ENCODE results near the gene PUS1. TPM values are rescaled to one million over a fixed set of nuclear protein-coding genes. Genes with fewer than 3 reads are reported as not detected.
"Not testable (repeated sequence)": the region's sequence is repeated elsewhere in the genome, so short reads cannot be mapped to it uniquely, and the experiment has no call there.

Gene PUS1
- polyA plus RNA-seq, 1 donor from 2014 or later = 14.3 TPM

DNA sequence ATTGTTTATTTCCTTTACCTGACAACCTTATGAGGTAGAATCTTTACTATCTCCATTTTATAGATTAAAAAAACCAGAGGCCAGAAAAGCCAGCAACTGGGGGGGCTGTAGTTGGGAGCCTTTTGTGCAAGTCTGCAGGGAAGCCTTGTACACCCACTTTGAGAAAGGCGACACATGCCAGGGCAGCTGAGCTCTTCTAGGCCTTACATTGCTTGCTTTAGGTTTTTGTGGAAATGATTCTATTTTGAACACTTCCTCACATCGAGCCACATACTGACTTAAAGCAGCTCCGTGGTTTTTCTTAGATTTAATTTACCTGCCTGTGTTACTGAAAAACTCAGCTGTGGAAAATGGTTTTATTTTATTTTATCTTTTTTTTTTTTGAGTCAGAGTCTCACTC lies 55.3 kb downstream of the PUS1 start:
- no peak overlapping the region for H3K9ac ChIP-seq (ENCODE audit: low read length)
- H3K9me2 ChIP-seq (ENCODE audit: insufficient read depth, low read length) = no peaks in the 10 kb centered on the region
- no peaks in the 10 kb centered on the region for H3K27me3 ChIP-seq (ENCODE audit: insufficient read depth, low read depth, low read length)
- no peak overlapping the region for H3K27ac ChIP-seq (ENCODE audit: low read length)
- peaks cover 7% of the 10 kb centered on the region for H3K36me3 ChIP-seq (ENCODE audit: insufficient read depth, low read length)
- H3F3A ChIP-seq (ENCODE audit: insufficient read depth, low read length, poor library complexity, severe bottlenecking) = no peaks in the 10 kb centered on the region
- no peak overlapping the region for H3K4me3 ChIP-seq (ENCODE audit: low read length)
- no peaks in the 10 kb centered on the region for H3K79me2 ChIP-seq (replicated peaks; ENCODE audit: insufficient read depth, low read length)
- no peak overlapping the region for H2AFZ ChIP-seq (ENCODE audit: low read depth, low read length)
- no peaks in the 10 kb centered on the region for H3K9me3 ChIP-seq (ENCODE audit: low read length)
- no peaks in the 10 kb centered on the region for H4K20me1 ChIP-seq (ENCODE audit: insufficient read depth)
- TF ChIP-seq EP300 (conservative IDR thresholded peaks at IDR 0.05; ENCODE audit: poor library complexity, severe bottlenecking) = no peak
- TF ChIP-seq TAF1 (IDR thresholded peaks at IDR 0.05; ENCODE audit: low read depth) = no peak
- TF ChIP-seq SMC3 (conservative IDR thresholded peaks at IDR 0.05; ENCODE audit: poor library complexity) = no peak
- TF ChIP-seq, protein P1, sequence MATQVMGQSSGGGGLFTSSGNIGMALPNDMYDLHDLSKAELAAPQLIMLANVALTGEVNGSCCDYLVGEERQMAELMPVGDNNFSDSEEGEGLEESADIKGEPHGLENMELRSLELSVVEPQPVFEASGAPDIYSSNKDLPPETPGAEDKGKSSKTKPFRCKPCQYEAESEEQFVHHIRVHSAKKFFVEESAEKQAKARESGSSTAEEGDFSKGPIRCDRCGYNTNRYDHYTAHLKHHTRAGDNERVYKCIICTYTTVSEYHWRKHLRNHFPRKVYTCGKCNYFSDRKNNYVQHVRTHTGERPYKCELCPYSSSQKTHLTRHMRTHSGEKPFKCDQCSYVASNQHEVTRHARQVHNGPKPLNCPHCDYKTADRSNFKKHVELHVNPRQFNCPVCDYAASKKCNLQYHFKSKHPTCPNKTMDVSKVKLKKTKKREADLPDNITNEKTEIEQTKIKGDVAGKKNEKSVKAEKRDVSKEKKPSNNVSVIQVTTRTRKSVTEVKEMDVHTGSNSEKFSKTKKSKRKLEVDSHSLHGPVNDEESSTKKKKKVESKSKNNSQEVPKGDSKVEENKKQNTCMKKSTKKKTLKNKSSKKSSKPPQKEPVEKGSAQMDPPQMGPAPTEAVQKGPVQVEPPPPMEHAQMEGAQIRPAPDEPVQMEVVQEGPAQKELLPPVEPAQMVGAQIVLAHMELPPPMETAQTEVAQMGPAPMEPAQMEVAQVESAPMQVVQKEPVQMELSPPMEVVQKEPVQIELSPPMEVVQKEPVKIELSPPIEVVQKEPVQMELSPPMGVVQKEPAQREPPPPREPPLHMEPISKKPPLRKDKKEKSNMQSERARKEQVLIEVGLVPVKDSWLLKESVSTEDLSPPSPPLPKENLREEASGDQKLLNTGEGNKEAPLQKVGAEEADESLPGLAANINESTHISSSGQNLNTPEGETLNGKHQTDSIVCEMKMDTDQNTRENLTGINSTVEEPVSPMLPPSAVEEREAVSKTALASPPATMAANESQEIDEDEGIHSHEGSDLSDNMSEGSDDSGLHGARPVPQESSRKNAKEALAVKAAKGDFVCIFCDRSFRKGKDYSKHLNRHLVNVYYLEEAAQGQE (IDR thresholded peaks at IDR 0.05; ENCODE audit: borderline replicate concordance) = no peak
- H3K4me2 ChIP-seq (ENCODE audit: low read length) = no peak overlapping the region

DNA sequence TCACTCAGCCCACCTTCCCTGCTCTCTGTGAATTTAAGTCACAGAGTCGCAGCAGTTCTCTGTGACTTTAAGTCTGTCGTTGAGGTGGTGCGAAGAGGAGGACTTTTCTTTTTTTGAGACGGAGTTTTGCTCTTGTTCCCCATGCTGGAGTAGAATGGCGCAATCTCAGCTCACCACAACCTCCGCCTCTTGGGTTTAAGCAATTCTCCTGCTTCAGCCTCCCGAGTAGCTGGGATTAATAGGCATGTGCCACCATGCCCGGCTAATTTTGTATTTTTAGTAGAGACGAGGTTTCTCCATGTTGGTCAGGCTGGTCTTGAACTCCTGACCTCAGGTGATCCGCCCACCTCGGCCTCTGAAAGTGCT lies 56.4 kb downstream of the PUS1 start:
- not testable (repeated sequence) for H3K27me3 ChIP-seq (ENCODE audit: insufficient read depth, low read depth, low read length); H4K20me1 ChIP-seq (ENCODE audit: insufficient read depth); H3F3A ChIP-seq (ENCODE audit: insufficient read depth, low read length, poor library complexity, severe bottlenecking); H2AFZ ChIP-seq (ENCODE audit: low read depth, low read length); H3K27ac ChIP-seq (ENCODE audit: low read length); H3K36me3 ChIP-seq (ENCODE audit: insufficient read depth, low read length); H3K79me2 ChIP-seq (replicated peaks; ENCODE audit: insufficient read depth, low read length); H3K4me2 ChIP-seq (ENCODE audit: low read length); H3K4me3 ChIP-seq (ENCODE audit: low read length); H3K9me2 ChIP-seq (ENCODE audit: insufficient read depth, low read length); H3K9ac ChIP-seq (ENCODE audit: low read length); H3K9me3 ChIP-seq (ENCODE audit: low read length)

DNA sequence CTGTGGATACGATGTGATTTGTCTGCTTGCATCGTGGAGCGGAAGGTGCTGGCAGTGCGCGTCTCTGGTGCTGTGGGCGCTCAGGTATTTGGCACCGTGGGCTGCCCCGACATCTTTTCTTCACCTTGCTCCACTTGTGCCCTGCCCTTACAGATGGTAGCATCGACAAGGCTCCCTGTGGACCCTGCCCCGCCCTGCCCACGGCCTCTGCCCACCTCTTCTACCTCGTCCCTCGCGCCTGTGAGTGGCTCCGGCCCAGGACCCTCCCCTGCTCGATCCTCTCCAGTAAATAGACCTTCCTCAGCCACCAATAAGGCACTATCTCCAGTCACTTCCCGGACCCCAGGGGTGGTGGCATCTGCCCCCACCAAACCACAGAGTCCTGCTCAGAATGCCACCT lies 57.3 kb downstream of the PUS1 start:
- Histone ChIP-seq H3K9ac (ENCODE audit: low read length) (no peak overlapping the region), H3F3A (ENCODE audit: insufficient read depth, low read length, poor library complexity, severe bottlenecking) (no peaks in the 10 kb centered on the region), H3K36me3 (ENCODE audit: insufficient read depth, low read length) (peaks cover 7% of the 10 kb centered on the region), H3K9me3 (ENCODE audit: low read length) (no peaks in the 10 kb centered on the region), H3K27ac (ENCODE audit: low read length) (no peak overlapping the region), H3K9me2 (ENCODE audit: insufficient read depth, low read length) (no peaks in the 10 kb centered on the region), H3K4me2 (ENCODE audit: low read length) (no peak overlapping the region), H3K79me2 (replicated peaks; ENCODE audit: insufficient read depth, low read length) (no peaks in the 10 kb centered on the region), H3K27me3 (ENCODE audit: insufficient read depth, low read depth, low read length) (no peaks in the 10 kb centered on the region), H4K20me1 (ENCODE audit: insufficient read depth) (no peaks in the 10 kb centered on the region), H3K4me3 (ENCODE audit: low read length) (no peak overlapping the region), H2AFZ (ENCODE audit: low read depth, low read length) (no peak overlapping the region)
- TF ChIP-seq, protein P1 (IDR thresholded peaks at IDR 0.05; ENCODE audit: borderline replicate concordance) = no peak
- TF ChIP-seq, protein P2, sequence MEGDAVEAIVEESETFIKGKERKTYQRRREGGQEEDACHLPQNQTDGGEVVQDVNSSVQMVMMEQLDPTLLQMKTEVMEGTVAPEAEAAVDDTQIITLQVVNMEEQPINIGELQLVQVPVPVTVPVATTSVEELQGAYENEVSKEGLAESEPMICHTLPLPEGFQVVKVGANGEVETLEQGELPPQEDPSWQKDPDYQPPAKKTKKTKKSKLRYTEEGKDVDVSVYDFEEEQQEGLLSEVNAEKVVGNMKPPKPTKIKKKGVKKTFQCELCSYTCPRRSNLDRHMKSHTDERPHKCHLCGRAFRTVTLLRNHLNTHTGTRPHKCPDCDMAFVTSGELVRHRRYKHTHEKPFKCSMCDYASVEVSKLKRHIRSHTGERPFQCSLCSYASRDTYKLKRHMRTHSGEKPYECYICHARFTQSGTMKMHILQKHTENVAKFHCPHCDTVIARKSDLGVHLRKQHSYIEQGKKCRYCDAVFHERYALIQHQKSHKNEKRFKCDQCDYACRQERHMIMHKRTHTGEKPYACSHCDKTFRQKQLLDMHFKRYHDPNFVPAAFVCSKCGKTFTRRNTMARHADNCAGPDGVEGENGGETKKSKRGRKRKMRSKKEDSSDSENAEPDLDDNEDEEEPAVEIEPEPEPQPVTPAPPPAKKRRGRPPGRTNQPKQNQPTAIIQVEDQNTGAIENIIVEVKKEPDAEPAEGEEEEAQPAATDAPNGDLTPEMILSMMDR (IDR thresholded peaks at IDR 0.05; ENCODE audit: poor library complexity, severe bottlenecking) = no peak
